H1 (cell line): ENCODE measurements around the gene TFEC.

Experiments
- BACH1 ChIP-seq: IDR thresholded peaks from 2 replicates; pipeline ENCODE4 v1.6.1; 2012; ENCODE audit warnings: low read length, improper control_type of control experiment
- CREB1 ChIP-seq: IDR thresholded peaks from 2 replicates; pipeline ENCODE4 v1.6.1; 2012; ENCODE audit warnings: inconsistent platforms
- CTCF ChIP-seq, 3 experiments: IDR thresholded peaks; 1 replicate in 2 of 3; 2 replicates in 1 of 3; pipeline versions ENCODE4 v1.5.1 to v1.6.1; 2011; ENCODE audit warnings: low read length in 3 of 3, mild to moderate bottlenecking in 3 of 3, inconsistent platforms in 2 of 3, low read depth in 1 of 3, moderate library complexity in 1 of 3; ENCODE audit not compliant: insufficient read depth in 1 of 3; ENCODE audit errors: control extremely low read depth in 1 of 3
- FOSL1 ChIP-seq: IDR thresholded peaks from 2 replicates; pipeline ENCODE4 v1.6.1; 2011; ENCODE audit warnings: mild to moderate bottlenecking, low read depth, low read length, moderate library complexity; ENCODE audit not compliant: insufficient read depth
- KDM4A ChIP-seq: IDR thresholded peaks from one replicate; pipeline ENCODE4 v1.7.1; 2012; ENCODE audit warnings: low read depth, mild to moderate bottlenecking, moderate library complexity, low read length, inconsistent platforms; ENCODE audit not compliant: severe bottlenecking
- POLR2A ChIP-seq, 2 experiments: IDR thresholded peaks; 1 replicate in 1 of 2; 2 replicates in 1 of 2; pipeline ENCODE4 v1.6.1; 2011; ENCODE audit warnings: low read depth in 2 of 2, low read length in 2 of 2, mild to moderate bottlenecking in 2 of 2; ENCODE audit errors: control extremely low read depth in 1 of 2
- POLR2AphosphoS5 ChIP-seq: IDR thresholded peaks from 2 replicates; pipeline ENCODE4 v1.6.1; 2011; ENCODE audit warnings: low read depth, low read length
- SIN3A ChIP-seq, 2 experiments: IDR thresholded peaks in 1 of 2; conservative IDR thresholded peaks in 1 of 2; 2 replicates each; pipeline ENCODE4 v1.6.1; 2011 to 2012; ENCODE audit warnings: low read length in 2 of 2, improper control_type of control experiment in 1 of 2, low read depth in 1 of 2, mild to moderate bottlenecking in 1 of 2
- SIX5 ChIP-seq: IDR thresholded peaks from 2 replicates; pipeline ENCODE4 v1.6.1; 2011; ENCODE audit warnings: mild to moderate bottlenecking, low read depth, low read length
- TAF1 ChIP-seq: IDR thresholded peaks from 2 replicates; pipeline ENCODE4 v1.6.1; 2011; ENCODE audit warnings: mild to moderate bottlenecking, low read depth, low read length
- TF ChIP-seq, protein P1 (sequence below): IDR thresholded peaks from 2 replicates; pipeline ENCODE4 v1.6.1; 2012; ENCODE audit warnings: inconsistent platforms

DNA sequence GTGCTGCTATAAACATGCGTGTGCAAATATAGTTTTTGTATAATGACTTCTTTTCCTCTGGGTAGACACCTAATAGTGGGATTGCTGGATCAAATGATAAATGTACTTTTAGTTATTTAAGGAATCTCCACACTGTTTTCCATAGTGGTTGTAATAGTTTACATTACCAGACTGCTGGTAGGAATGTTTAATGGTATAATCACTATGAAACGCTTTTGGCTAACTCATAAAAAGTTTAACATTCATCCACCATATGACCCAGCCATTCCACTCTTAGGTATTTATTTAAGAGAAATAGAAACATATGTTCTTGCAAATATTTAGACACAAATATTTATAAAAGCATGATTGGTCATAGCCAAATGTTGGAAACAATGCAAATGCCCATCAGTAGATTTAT lies 32.1 kb upstream of the TFEC start:
- TF ChIP-seq SIX5 (no peak), CTCF (IDR thresholded peaks at IDR 0.05; ENCODE audit: control extremely low read depth in 1 of 3, insufficient read depth in 1 of 3, low read depth in 1 of 3, low read length in 3 of 3) (no peak), SIN3A (conservative IDR thresholded peaks at IDR 0.05 in 1 of 2, IDR thresholded peaks at IDR 0.05 in 1 of 2; ENCODE audit: low read depth in 1 of 2, low read length in 2 of 2) (no peak), KDM4A (no peak), POLR2AphosphoS5 (no peak), FOSL1 (no peak), TAF1 (no peak), BACH1 (no peak), POLR2A (IDR thresholded peaks at IDR 0.05; ENCODE audit: control extremely low read depth in 1 of 2, low read depth in 2 of 2, low read length in 2 of 2) (no peak), CREB1 (no peak)
- TF ChIP-seq, protein P1, sequence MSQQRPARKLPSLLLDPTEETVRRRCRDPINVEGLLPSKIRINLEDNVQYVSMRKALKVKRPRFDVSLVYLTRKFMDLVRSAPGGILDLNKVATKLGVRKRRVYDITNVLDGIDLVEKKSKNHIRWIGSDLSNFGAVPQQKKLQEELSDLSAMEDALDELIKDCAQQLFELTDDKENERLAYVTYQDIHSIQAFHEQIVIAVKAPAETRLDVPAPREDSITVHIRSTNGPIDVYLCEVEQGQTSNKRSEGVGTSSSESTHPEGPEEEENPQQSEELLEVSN = no peak
